ENCODE data around the gene MRPL46.
"Not testable (repeated sequence)": the region's sequence is repeated elsewhere in the genome, so short reads cannot be mapped to it uniquely, and the experiment has no call there.

Gene MRPL46

DNA sequence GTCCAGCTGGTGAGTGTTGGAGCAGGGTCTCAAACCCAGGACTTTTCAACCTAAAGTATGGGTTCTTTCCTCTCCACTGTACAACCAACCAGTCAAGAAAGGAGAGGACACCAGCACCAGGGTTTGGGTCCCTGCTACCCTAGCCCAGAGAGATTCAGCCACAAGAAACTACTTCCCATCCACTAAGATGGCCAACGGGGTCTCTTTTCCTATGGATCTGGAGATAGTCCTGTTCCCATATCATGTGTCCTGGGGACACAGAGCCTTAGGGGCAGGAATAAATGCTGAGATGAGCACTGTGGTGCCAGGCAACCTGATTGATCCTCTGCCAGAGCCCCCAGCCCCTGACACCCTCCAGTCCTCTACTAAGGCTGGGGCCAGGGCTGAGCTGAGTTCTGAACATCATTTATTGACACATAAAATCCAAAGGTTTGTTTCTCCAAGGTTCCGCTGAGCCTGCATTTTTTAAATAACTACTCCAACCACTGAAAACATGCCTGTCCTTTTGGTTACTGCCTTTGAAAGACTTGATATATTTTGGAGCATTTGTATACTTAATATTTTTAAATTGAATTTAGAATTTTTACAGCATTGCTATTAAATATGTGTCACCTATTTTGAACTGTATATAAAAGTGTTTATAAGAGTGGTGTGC, 26.0 kb downstream of the MRPL46 start:
- DNase-seq (ENCODE audit: low spot score) = no peak

DNA sequence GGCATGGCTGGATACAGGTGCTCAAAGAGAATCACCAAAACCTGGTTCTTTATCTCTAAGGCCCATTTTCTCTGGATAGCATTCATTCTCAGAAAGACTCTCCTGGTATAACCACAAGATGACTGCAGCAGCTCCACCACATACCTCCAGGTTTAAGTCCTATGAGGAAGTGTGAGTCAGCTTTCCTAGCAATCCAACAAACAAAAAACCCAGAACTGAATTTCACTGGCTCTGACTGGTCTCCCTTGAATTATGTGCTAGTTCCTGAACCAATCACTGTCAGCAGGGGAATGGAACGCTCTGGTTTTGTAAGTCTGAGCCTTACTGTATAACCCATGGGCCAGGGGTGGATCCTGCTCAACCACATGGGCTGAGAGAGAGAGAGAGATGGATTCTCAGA, 27.2 kb downstream of the MRPL46 start:
- DNase-seq (ENCODE audit: low spot score) = no peak

DNA sequence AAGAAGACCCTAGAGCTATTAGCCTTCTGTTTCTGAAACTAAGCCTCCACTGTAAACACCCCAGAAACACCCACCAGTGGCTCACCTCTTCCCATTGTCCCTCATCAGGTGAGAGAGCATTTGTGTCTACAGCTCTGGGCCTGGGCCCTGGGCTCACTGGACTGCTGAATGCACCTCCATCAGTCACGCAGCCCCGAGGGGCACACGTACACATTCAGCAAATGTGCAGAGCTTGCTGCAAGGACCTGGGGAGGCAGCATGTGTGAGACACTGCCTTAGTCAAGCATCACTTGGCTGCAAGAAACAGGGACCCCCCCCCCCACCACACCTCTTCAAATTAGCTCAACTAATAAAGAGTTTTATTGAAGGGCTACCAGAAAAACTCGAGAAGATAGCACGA, 29.0 kb downstream of the MRPL46 start:
- no peak for DNase-seq (ENCODE audit: low spot score)

DNA sequence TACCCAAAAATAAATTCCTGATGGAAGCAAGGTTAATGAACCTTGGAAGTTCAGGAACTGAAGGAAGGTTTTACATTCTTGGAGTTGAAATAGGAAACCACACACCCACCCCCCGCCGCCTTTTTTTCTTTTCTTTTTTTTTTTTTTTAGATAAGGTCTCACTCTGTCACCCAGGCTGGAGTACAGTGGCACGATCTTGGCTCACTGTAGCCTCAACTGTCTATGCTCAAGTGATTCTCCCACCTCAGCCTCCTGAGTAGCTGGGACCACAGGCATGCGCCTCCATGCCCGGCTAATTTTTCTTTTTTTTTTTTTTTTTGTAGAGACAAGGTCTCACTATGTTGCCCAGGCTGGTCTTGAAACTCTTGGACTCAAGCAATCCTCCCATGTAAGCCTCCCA, 33.1 kb downstream of the MRPL46 start:
- not testable (repeated sequence) for DNase-seq (ENCODE audit: low spot score)

DNA sequence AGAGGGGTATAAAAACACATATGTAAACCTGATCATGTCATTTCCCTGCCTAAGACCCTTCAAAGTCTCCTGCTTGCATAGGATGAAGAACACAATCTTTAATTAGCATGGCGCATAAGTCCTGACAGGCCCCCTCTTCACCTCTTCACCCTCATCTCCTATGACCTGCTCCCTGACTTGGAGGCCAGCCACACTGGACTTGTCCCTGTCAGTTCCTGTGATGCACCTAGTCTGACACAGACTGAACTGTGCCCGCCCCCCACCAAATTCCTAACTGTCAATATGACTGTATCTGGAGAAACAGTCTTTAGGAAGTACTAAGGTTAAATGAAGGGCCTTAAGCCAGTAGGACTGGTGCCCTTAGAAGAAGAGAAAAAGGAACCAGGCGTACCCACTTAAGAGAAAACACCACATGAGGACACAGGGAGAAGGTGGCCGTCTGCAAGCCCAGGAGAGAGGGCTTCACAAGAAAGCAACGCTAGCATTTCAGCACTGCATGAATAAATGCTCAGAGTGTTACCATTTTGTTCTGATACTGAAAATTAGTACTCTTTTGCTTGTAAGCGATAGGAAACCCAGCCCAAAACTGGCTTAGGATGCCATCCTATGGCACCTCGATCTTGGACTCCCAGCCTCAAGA, 34.0 kb downstream of the MRPL46 start:
- no peak for DNase-seq (ENCODE audit: low spot score)

DNA sequence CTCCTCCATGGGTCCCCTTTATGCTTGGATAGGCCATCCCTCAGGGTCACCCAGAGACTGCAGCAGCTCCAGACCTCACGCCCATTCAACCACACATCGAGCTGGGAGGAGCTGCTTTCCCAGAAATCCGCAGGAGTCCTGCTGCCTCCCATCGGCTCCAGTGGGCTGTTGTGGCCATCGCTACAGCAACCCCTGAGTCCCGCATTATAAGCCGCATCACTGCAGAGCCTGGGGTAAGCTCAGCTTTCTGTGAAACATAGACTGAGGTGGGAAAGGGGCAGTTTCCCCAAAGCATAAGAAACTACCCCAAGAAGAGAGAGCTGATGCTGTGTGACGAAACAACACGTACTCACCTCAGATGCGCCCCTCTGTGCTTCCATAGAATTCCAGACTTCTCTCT, 35.7 kb downstream of the MRPL46 start:
- no peak for DNase-seq (ENCODE audit: low spot score)

DNA sequence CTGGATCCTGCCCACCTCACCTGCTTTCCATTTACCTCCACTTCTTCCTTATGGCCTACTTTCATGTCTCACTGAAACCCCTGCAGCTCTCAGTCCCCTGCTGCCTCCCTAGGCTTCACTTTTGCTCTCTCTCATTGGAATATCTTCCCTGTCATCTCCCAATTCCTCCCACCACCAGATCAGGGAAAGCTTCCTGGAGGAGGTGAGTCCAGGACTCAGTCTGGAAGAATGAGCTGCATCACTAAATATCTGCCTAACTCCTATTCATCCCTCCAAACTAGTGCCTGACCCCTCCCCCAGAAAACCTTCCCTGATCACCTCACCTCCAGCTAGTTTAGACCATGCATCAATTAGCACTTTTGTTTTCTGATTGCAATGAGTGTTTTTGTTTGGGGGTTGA, 37.1 kb downstream of the MRPL46 start:
- DNase-seq (ENCODE audit: low spot score) = no peak

DNA sequence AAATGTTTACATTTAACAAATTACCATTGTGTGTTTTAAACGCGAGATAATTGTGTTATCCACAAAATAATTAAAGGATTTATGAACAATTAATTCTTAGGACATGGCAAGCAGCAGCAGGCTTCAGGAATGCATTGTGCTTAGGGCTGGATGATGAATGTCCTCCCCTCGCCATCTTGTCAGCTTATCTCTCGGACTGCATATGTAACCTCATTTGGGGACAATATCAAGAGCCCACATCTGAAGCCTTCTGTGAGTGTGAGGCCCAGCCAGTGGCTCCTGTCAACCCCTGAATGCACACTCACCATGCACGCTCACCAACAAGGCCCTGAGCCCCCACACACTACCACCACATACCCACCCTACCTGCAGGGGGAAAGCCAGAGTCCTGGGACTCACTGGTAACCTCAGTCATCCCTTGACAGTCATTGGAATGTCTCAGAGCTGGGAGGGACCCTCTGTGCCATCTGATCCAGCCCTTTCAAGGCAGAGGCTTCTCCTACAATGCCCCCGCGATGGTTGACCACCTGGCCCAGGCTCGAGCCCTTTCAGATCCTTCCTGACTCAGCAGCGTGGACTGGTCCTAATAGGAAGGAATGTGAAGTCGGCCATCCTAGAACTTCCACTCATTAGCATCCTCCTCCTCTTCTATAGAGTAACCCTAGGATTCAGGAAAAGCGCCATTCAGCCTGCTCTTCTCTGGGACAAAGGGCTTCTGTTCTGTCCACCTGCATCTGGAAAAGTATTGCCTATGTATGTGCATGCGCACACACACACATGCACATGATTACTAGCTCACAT, 38.2 kb downstream of the MRPL46 start:
- DNase-seq (ENCODE audit: low spot score) = no peak

DNA sequence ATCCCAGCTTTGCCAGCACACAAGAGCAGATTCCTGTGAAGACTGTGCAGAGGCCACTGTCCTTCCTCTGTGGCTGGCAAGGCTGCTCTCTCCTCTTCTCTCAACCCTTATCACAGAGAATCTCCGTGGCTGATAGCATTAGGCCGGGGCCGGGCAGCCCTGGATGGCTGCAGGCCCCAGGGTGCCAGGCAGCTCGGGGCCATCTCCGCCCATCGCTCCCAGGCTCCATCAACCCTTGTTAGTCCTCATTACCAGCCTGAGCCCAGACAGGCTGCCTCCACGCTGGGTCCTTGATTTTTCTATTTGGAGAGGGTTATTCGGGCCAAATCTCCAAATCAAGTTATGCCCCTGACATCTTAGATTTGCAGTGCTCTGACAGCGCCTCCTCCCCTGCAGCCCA, 39.1 kb downstream of the MRPL46 start:
- no peak for DNase-seq (ENCODE audit: low spot score)

DNA sequence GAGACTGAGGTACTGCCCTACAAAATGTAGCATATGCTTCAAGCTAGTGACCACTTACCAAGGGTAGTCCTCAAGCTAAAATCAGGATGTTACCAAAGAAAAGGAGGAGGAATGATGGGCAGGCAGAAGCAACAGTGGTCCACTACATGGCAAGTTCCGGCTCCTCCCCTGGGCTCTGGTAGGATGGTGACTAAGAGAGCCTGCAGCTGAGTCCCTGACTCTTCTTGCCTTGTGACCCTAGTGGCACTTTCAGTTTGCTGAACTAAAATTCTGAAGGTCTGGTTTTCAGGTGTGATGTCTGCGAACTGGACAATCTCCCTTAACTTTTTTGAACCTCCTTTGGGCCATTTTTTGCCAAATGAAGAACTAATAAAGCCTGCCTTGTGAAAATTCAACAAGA, 40.9 kb downstream of the MRPL46 start:
- no peak for DNase-seq (ENCODE audit: low spot score)

DNA sequence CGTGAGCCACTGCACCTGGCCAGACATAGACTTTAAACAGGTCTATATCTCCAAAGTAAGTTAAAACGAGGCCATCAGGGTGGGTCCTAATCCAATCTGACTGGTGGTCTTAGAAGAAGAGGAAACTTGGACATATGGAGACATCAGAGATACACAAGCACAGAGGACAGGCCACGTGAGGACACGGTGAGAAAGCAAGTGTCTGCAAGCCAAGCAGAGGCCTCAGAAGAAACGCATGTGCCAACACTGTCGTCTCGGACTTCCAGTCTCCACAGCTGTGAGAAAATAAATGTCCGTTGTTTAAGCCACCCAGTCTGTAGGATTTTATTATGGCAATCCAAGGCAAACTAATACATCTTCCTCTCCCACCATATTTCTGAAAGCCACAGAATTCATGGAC, 43.9 kb downstream of the MRPL46 start:
- no peak for DNase-seq (ENCODE audit: low spot score)

DNA sequence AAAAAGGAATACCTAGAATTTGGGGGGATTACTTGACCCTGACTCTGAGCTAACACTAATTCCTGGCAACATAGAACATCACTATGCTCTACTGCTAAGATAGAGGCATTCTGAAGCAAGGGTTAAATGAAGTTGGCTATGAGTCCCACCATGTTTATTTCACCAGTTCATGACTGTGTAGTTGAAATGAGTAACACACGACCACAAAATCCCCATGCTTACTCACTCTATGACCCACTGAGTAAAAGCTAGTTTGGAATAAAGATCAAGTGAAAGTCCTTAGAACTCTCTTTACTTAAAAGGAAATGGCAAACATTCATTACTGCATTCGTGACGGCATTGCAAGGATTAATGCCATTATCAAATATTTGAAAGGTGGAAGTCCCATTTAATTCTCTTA, 47.4 kb downstream of the MRPL46 start:
- DNase-seq (ENCODE audit: low spot score) = no peak

Measured in left forelimb (tissue), 1 donor.